Activated CD4-positive, alpha-beta T cell treated with anti-CD3 and anti-CD28 coated beads, Interleukin-2, amount 50 U/mL, for 4 hours (primary cell): ENCODE measurements around the gene ZDHHC11.
"Not testable (repeated sequence)": the region's sequence is repeated elsewhere in the genome, so short reads cannot be mapped to it uniquely, and the experiment has no call there.

Experiments used
- DNase-seq, 2 experiments: peaks; one replicate each; pipeline ENCODE4 v3.0.0-alpha.2; 2020

ZDHHC11 gene

GRCh38 chr5:878677-879076 lies 27.9 kb upstream of the ZDHHC11 start:
- not testable (repeated sequence) for DNase-seq

- DNase-seq, result no peak
These were observed 27.3 kb upstream of the ZDHHC11 start for GRCh38 chr5:878125-878524.

- no peak for DNase-seq
These were observed 25.9 kb upstream of the ZDHHC11 start for GRCh38 chr5:876398-877365.

- DNase-seq, result no peak
These were observed 25.1 kb upstream of the ZDHHC11 start for GRCh38 chr5:875931-876330.

- DNase-seq, result no peak
These were observed 22.5 kb upstream of the ZDHHC11 start for GRCh38 chr5:873328-873727.

GRCh38 chr5:872301-872700 lies 21.5 kb upstream of the ZDHHC11 start:
- no peak for DNase-seq

GRCh38 chr5:871596-872298 lies 21.0 kb upstream of the ZDHHC11 start:
- DNase-seq, result no peak

GRCh38 chr5:870956-871355 lies 20.2 kb upstream of the ZDHHC11 start:
- DNase-seq, result no peak

- DNase-seq, result no peak
These were observed 17.8 kb upstream of the ZDHHC11 start for GRCh38 chr5:868428-869135.

- DNase-seq, result no peak
These were observed 16.6 kb upstream of the ZDHHC11 start for GRCh38 chr5:867300-867870.

GRCh38 chr5:865771-866170 lies 15.0 kb upstream of the ZDHHC11 start:
- DNase-seq, result no peak

GRCh38 chr5:865168-865521 lies 14.4 kb upstream of the ZDHHC11 start:
- DNase-seq, result no peak

- DNase-seq, result no peak
These were observed 13.8 kb upstream of the ZDHHC11 start for GRCh38 chr5:864492-865167.

- no peak for DNase-seq
These were observed 12.5 kb upstream of the ZDHHC11 start for GRCh38 chr5:863244-863805.

- no peak for DNase-seq
These were observed 11.8 kb upstream of the ZDHHC11 start for GRCh38 chr5:862367-863243.

GRCh38 chr5:861442-862366 lies 10.9 kb upstream of the ZDHHC11 start:
- no peak for DNase-seq

- DNase-seq, result no peak
These were observed 9.8 kb upstream of the ZDHHC11 start for GRCh38 chr5:860506-861150.

GRCh38 chr5:859798-860296 lies 9.1 kb upstream of the ZDHHC11 start:
- DNase-seq, result no peak

GRCh38 chr5:859391-859790 lies 8.6 kb upstream of the ZDHHC11 start:
- DNase-seq, result no peak
